C4-2B (cell line): ENCODE results near the gene ZBTB16.

Experiments
- CTCF ChIP-seq: fragments of 450-650 bp; conservative IDR thresholded peaks from 2 replicates; pipeline ENCODE4 v1.5.1; 2017; ENCODE audit warnings: mild to moderate bottlenecking
- ZFX ChIP-seq: fragments of 450-650 bp; IDR thresholded peaks from 2 replicates; pipeline ENCODE4 v1.6.1; 2017

DNA sequence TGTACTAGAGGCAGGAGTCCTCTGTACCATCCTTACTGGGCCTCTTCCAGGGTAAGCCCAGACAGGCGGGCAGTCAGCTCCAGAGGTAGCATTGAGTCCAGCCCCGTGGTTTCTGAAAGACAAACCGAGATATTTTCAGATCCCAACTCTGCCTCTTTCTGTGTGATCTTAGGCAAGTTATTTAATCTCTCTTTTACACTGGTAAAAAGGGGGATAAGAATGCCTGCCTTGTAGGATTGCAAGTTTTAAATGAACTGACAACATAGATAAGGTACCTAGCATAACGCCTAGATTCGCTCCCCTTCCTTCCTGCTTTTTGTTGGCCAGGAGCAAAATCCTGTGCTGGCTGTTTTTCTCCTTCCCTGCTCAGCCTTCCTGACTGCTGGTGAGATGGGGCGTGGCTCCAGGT, 180.2 kb downstream of the ZBTB16 start:
- TF ChIP-seq CTCF (no peak), ZFX (no peak)
